ENCODE data around the gene ZNF654. TPM values are rescaled to one million over a fixed set of nuclear protein-coding genes. Genes with fewer than 3 reads are reported as not detected.

ZNF654 gene
- total RNA-seq, 4 donors from 2014 or later: 13.7 to 31.5 (median 15.7) TPM

DNA sequence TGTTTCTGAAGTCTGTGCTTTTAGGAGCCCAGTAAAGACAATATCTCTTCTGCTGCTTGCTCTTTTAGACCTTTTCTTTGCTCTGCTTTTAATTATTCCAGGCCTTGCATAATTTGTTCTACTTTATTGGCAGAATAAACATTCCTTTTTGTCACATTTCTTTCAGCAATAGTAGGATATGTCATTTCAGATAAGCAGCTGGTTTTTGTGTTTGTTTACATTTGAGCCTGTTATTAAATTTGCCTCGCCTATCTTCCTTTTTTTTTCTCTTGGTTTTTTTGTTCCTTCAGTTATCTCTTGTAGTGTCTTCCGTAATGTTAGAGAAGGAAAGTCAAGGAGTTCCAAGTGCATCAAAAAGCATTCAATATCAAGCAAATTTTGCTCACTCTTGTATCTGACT lies 16.4 kb downstream of the ZNF654 start:
- H3K36me3 ChIP-seq: peaks cover 0 to 5% (median 0%) of the 10 kb centered on the region in 3 donors
- no peak overlapping the region for H3K27ac ChIP-seq
- H3K4me3 ChIP-seq: no peak overlapping the region
- H3K9me3 ChIP-seq: peaks cover 0 to 6% (median 0%) of the 10 kb centered on the region in 4 donors
- no peaks in the 10 kb centered on the region for H3K27me3 ChIP-seq
- H3K4me1 ChIP-seq: peaks cover 0 to 24% (median 10%) of the 10 kb centered on the region in 4 donors
- DNase-seq (ENCODE audit: low spot score in 2 of 2): no peak
- TF ChIP-seq, protein P1, sequence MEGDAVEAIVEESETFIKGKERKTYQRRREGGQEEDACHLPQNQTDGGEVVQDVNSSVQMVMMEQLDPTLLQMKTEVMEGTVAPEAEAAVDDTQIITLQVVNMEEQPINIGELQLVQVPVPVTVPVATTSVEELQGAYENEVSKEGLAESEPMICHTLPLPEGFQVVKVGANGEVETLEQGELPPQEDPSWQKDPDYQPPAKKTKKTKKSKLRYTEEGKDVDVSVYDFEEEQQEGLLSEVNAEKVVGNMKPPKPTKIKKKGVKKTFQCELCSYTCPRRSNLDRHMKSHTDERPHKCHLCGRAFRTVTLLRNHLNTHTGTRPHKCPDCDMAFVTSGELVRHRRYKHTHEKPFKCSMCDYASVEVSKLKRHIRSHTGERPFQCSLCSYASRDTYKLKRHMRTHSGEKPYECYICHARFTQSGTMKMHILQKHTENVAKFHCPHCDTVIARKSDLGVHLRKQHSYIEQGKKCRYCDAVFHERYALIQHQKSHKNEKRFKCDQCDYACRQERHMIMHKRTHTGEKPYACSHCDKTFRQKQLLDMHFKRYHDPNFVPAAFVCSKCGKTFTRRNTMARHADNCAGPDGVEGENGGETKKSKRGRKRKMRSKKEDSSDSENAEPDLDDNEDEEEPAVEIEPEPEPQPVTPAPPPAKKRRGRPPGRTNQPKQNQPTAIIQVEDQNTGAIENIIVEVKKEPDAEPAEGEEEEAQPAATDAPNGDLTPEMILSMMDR (IDR thresholded peaks at IDR 0.05): no peak
- no peak for TF ChIP-seq POLR2A (IDR thresholded peaks at IDR 0.05)
- TF ChIP-seq EP300 (IDR thresholded peaks at IDR 0.05): no peak
- WGBS, 2 donors: 71 to 73% methylated on average over 2 of the region's 2 CpGs

DNA sequence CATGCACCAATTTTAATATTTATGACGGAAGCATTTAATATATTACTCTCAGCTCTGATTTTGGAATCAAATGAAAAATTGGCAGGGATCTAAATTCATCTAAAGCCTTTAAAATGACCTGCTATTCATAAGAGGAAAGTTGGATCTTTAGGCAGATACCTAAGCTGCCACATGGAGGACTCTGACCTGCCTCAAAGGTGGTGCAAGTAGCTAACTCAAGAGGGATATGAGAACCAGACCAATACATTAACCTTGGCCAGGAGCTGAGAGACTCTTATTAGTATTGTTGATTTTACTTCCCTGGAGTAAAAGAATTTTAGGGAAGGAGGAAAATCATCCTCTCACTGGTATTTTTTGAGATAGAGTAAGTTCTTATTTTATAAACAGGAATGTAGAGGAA lies 17.7 kb downstream of the ZNF654 start:
- WGBS, 2 donors: 93 to 95% methylated on average over 1 of the region's 1 CpG
- H3K4me1 ChIP-seq: peaks cover 0 to 24% (median 10%) of the 10 kb centered on the region in 4 donors

DNA sequence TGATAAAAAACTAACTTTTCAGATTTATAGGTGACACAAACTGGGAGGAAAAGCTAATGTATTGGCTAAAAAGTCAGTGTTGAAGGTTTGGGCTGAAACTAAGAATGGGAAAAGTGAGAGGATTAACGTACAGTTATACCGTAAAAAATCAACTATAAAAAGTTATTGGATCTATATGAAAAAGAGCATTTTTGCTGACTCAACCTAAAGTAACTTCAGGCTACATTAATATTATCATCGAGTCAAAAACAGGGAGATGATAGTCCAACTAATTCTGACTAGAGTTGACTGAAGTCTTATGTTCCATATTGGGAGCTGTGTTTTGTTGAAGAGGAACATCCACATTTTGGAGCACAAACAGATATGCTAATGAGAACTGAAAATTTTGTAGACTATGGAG lies 19.9 kb downstream of the ZNF654 start:
- no peak for DNase-seq (ENCODE audit: low spot score in 2 of 2)
- no peak overlapping the region for H3K27ac ChIP-seq
- no peak overlapping the region for H3K4me3 ChIP-seq
- TF ChIP-seq POLR2A (IDR thresholded peaks at IDR 0.05): no peak
- no peak for TF ChIP-seq EP300 (IDR thresholded peaks at IDR 0.05)
- TF ChIP-seq, protein P1 (IDR thresholded peaks at IDR 0.05): no peak
- 95 to 96% methylated on average over 3 of the region's 3 CpGs for WGBS, 2 donors
- no peaks in the 10 kb centered on the region for H3K9me3 ChIP-seq
- H3K4me1 ChIP-seq: peaks cover 0 to 30% (median 10%) of the 10 kb centered on the region in 4 donors
- peaks cover 0 to 6% (median 0%) of the 10 kb centered on the region in 3 donors for H3K36me3 ChIP-seq
- H3K27me3 ChIP-seq: no peaks in the 10 kb centered on the region

More for the DNA sequence above, 17.7 kb downstream of the ZNF654 start:
- Histone ChIP-seq H3K27ac (no peak overlapping the region), H3K4me3 (no peak overlapping the region), H3K36me3 (peaks cover 0 to 10% (median 0%) of the 10 kb centered on the region in 3 donors), H3K9me3 (peaks cover 0 to 6% (median 0%) of the 10 kb centered on the region in 4 donors), H3K27me3 (no peaks in the 10 kb centered on the region)
- no peak for TF ChIP-seq POLR2A (IDR thresholded peaks at IDR 0.05)
- no peak for TF ChIP-seq EP300 (IDR thresholded peaks at IDR 0.05)
- TF ChIP-seq, protein P1 (IDR thresholded peaks at IDR 0.05): no peak
- DNase-seq (ENCODE audit: low spot score in 2 of 2): no peak

GRCh38 chr3:88082854-88083253 lies 23.8 kb downstream of the ZNF654 start:
- H3K36me3 ChIP-seq: peaks cover 0 to 20% (median 6%) of the 10 kb centered on the region in 3 donors
- H3K27me3 ChIP-seq: no peaks in the 10 kb centered on the region
- peaks cover 0 to 15% (median 0%) of the 10 kb centered on the region in 4 donors for H3K4me1 ChIP-seq
- DNase-seq (ENCODE audit: low spot score in 2 of 2): no peak
- H3K4me3 ChIP-seq: no peak overlapping the region
- 63 to 68% methylated on average over 2 of the region's 2 CpGs for WGBS, 2 donors
- TF ChIP-seq, protein P1 (IDR thresholded peaks at IDR 0.05): no peak
- no peak for TF ChIP-seq POLR2A (IDR thresholded peaks at IDR 0.05)
- TF ChIP-seq EP300 (IDR thresholded peaks at IDR 0.05): no peak
- H3K27ac ChIP-seq: no peak overlapping the region
- H3K9me3 ChIP-seq: no peaks in the 10 kb centered on the region

- Histone ChIP-seq H3K4me3 (no peak overlapping the region), H3K36me3 (peaks cover 0 to 31% (median 6%) of the 10 kb centered on the region in 3 donors), H3K4me1 (peaks cover 0 to 15% (median 0%) of the 10 kb centered on the region in 4 donors), H3K9me3 (no peaks in the 10 kb centered on the region), H3K27ac (no peak overlapping the region), H3K27me3 (no peaks in the 10 kb centered on the region)
- TF ChIP-seq, protein P1 (IDR thresholded peaks at IDR 0.05): no peak
- TF ChIP-seq EP300 (IDR thresholded peaks at IDR 0.05): no peak
- no peak for TF ChIP-seq POLR2A (IDR thresholded peaks at IDR 0.05)
- DNase-seq (ENCODE audit: low spot score in 2 of 2): no peak
- 86 to 88% methylated on average over 2 of the region's 2 CpGs for WGBS, 2 donors
Measured at GRCh38 chr3:88084097-88084501, 25.0 kb downstream of the ZNF654 start.
